Cardiac muscle cell (in vitro differentiated cells and primary cell): ENCODE data around the gene SNTB2. TPM values are rescaled to one million over a fixed set of nuclear protein-coding genes. Genes with fewer than 3 reads are reported as not detected.

Experiments
- DNase-seq, 2 donors: peaks; one replicate each; pipeline versions ENCODE4 v3.0.0 to v3.0.0-alpha.2; 2010 to 2017; ENCODE audit warnings: low read depth in 1 of 2, low spot score in 1 of 2
- H3K27ac ChIP-seq: fragments of 200-600 bp; sonication (generic); 2 replicates; pipeline ENCODE4 v1.5.1; 2016
- H3K27me3 ChIP-seq: fragments of 200-600 bp; sonication (generic); 2 replicates; pipeline ENCODE4 v1.6.0; 2016; ENCODE audit warnings: control low read depth
- H3K36me3 ChIP-seq: fragments of 200-600 bp; sonication (generic); 2 replicates; pipeline ENCODE4 v1.5.1; 2016; ENCODE audit warnings: control low read depth
- H3K4me1 ChIP-seq: fragments of 200-600 bp; sonication (generic); 2 replicates; pipeline ENCODE4 v1.8.1; 2017; ENCODE audit warnings: low read depth, mild to moderate bottlenecking, mixed run types
- H3K4me3 ChIP-seq: fragments of 200-600 bp; sonication (generic); 2 replicates; pipeline ENCODE4 v1.5.1; 2016; ENCODE audit warnings: mild to moderate bottlenecking
- H3K9me3 ChIP-seq: fragments of 200-600 bp; sonication (generic); 2 replicates; pipeline ENCODE4 v1.5.1; 2017; ENCODE audit warnings: low read depth, mild to moderate bottlenecking, control low read depth
- polyA plus RNA-seq: library from polyadenylated mRNA; unstranded; fragments of >200 nt; fragmentation: Nextera tagmentation; extraction: Ambion mirVana; gene quantifications from 2 replicates; pipeline ENCODE4 v1.2.1, GENCODE V29; 2016
- total RNA-seq: library from RNA; depleted of rRNA; stranded (reverse); fragments of >200 nt; gene quantifications from 2 replicates; pipeline ENCODE4 v1.2.3, GENCODE V29; 2016
- TF ChIP-seq, protein P1 (sequence below): IDR thresholded peaks from 2 replicates; pipeline ENCODE4 v1.5.1; 2012; ENCODE audit warnings: low read depth, mild to moderate bottlenecking, low read length

The SNTB2 gene
- total and polyA plus RNA-seq, 2 experiments from 2014 or later = 12.7 to 17.1 TPM

DNA sequence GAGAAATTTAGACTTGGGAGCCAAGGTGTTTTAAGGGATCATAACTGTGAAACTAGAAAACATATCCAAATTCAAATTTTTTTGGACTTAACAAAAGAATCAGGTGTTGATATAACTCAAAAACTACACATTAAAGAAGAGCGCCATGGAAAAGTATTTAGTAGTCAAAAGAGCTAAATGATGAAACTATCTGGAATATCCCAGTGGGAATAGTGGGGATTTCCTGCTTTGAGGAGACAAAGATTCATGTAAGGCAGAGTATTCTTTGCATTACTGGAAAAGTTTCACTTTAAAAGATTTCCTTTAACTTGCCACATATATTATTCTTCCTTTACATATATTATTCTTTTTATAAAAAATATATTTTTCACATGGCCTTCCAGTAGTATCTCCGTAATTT lies 83.9 kb downstream of the SNTB2 start:
- H3K36me3 ChIP-seq = peaks cover 15% of the 10 kb centered on the region
- no peaks in the 10 kb centered on the region for H3K9me3 ChIP-seq
- no peaks in the 10 kb centered on the region for H3K4me1 ChIP-seq
- peak in 1 of 2 donors; percentile 25 for DNase-seq
- TF ChIP-seq, protein P1, sequence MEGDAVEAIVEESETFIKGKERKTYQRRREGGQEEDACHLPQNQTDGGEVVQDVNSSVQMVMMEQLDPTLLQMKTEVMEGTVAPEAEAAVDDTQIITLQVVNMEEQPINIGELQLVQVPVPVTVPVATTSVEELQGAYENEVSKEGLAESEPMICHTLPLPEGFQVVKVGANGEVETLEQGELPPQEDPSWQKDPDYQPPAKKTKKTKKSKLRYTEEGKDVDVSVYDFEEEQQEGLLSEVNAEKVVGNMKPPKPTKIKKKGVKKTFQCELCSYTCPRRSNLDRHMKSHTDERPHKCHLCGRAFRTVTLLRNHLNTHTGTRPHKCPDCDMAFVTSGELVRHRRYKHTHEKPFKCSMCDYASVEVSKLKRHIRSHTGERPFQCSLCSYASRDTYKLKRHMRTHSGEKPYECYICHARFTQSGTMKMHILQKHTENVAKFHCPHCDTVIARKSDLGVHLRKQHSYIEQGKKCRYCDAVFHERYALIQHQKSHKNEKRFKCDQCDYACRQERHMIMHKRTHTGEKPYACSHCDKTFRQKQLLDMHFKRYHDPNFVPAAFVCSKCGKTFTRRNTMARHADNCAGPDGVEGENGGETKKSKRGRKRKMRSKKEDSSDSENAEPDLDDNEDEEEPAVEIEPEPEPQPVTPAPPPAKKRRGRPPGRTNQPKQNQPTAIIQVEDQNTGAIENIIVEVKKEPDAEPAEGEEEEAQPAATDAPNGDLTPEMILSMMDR = no peak
- H3K27me3 ChIP-seq = no peaks in the 10 kb centered on the region
- no peak overlapping the region for H3K27ac ChIP-seq
- no peak overlapping the region for H3K4me3 ChIP-seq

DNA sequence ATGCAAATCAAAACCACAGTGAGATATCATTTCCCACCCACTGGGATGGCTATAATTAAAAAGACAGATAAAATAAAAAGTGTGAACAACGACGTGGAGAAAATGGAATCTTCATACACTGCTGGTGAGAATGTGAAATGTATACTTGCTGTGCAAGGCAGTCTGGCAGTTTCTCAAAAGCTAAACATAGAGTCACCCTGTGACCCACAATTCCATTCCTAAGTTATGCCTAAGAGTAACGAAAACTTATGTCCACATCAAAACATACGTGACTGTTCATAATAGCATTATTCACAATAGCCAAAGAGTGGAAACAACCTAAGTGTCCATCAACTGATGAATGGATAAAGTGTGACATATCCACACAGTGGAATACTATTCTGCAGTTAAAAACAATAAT lies 86.0 kb downstream of the SNTB2 start:
- Histone ChIP-seq H3K27ac (no peak overlapping the region), H3K9me3 (no peaks in the 10 kb centered on the region), H3K4me1 (no peaks in the 10 kb centered on the region), H3K4me3 (no peak overlapping the region), H3K36me3 (peaks cover 15% of the 10 kb centered on the region), H3K27me3 (no peaks in the 10 kb centered on the region)
- DNase-seq = peak in 1 of 2 donors; percentile 74
- TF ChIP-seq, protein P1 = no peak

DNA sequence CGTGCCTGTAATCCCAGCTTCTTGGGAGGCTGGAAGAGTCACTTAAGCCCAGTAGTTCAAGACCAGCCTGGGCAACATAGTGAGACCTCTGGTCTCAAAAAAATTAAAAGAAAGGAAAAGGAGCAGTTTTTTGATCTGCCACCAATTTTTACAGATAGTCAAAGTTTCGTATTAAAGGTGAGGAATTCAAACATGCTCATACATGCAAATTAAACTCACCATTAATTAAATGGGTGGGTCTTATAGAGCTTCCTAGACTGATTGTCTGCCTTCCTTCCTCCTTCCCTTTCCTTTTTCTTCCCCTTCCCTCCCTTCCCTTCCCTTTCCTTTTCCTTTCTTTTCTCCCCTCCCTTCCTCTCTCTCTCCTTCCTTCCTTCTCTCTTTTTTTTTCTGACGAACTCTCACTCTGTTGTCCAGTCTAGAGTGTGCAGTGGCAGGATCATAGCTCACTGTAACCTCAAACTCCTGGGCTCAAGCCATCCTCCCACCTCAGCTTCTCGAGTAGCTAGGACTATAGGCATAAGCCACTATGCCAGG lies 87.8 kb downstream of the SNTB2 start:
- H3K27me3 ChIP-seq = no peaks in the 10 kb centered on the region
- DNase-seq = peak in 1 of 2 donors; percentile 32
- H3K9me3 ChIP-seq = no peaks in the 10 kb centered on the region
- no peaks in the 10 kb centered on the region for H3K4me1 ChIP-seq
- H3K36me3 ChIP-seq = peaks cover 15% of the 10 kb centered on the region
- H3K4me3 ChIP-seq = no peak overlapping the region
- H3K27ac ChIP-seq = no peak overlapping the region
- TF ChIP-seq, protein P1 = no peak

DNA sequence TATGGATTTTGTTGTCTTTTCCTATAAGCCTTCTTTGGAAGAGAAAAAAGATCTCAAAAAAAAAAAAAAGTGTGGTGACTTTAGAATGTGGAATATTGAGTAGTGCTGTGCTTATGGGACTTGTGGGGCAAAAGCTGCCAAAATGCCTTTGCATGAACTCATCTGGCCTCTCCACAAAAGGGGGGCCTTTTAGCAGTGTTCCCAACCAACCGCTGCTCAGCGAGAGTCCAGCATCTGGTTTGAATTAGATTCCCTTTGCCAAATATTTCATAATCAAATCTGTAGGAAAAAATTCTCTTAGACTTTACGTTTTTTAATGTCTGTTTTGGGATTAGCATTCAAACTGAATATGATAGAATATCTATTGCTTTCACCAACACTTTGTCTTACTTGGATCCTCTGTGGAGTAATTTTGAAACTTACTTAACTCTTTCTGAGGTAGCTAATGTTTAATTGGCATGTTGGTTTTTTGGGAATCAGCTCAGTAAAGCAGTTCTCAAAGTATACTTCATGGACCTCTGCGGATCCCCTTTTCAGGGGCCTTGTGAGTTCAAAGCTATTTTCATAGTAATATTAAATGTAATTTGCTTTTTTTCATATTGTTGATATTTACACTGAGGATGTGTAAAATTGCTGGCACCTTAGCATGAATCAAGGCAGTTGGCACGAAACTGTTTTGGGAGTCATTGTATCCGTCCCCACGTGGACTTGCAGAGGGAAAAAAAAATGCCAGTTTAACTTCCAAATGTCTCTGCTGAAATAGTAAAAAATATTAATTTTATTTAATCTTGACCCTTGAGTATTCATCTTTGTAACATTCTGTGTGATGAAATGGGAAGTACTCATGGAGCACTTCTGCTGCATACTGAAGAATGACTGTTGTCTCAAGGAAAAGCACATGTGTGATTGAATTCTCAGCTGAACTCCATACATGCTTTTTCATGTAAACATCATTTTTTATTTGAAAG lies 89.5 kb downstream of the SNTB2 start:
- Histone ChIP-seq H3K27me3 (no peaks in the 10 kb centered on the region), H3K9me3 (no peaks in the 10 kb centered on the region), H3K4me3 (no peak overlapping the region), H3K36me3 (peaks cover 5% of the 10 kb centered on the region), H3K27ac (no peak overlapping the region), H3K4me1 (no peaks in the 10 kb centered on the region)
- TF ChIP-seq, protein P1 = no peak
- DNase-seq = peak in 1 of 2 donors; percentile 98

DNA sequence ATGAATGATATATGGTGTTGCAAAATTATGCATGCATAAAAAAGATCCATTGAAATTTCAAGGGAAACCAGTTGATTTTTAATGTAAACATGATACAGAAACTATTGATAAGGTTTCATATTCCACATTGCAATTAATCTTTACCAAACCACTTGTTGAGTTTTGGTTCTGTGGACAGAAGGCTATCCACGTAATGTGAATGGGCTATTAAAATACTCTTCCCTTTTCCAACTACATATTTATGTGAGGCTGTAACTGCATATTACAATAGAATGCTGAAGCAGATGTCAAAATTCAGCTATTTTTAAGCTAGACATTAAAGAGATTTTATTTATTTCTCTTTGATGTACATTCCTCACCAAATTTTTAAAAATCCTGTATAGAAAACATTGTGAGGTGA lies 90.4 kb downstream of the SNTB2 start:
- Histone ChIP-seq H3K4me3 (no peak overlapping the region), H3K27ac (no peak overlapping the region), H3K9me3 (no peaks in the 10 kb centered on the region), H3K4me1 (no peaks in the 10 kb centered on the region), H3K27me3 (no peaks in the 10 kb centered on the region), H3K36me3 (no peaks in the 10 kb centered on the region)
- DNase-seq = no peak
- TF ChIP-seq, protein P1 = no peak
